CD14-positive monocyte (primary cell): Measurements from ENCODE around the gene ZYX. TPM values are rescaled to one million over a fixed set of nuclear protein-coding genes. Genes with fewer than 3 reads are reported as not detected.
"Not testable (repeated sequence)": the region's sequence is repeated elsewhere in the genome, so short reads cannot be mapped to it uniquely, and the experiment has no call there.

ENCODE experiments used
- DNase-seq, 3 donors: peaks; one replicate each; pipeline ENCODE4 v3.0.0-alpha.2; 2011 to 2022
- H2AFZ ChIP-seq: 2 replicates; pipeline ENCODE4 v1.6.0; 2012; ENCODE audit warnings: mild to moderate bottlenecking, low read depth, low read length, inconsistent platforms; ENCODE audit not compliant: insufficient read depth, poor library complexity, severe bottlenecking
- H3K27ac ChIP-seq, 2 donors: 1 replicate in 1 of 2; 2 replicates in 1 of 2; pipeline ENCODE4 v1.5.1; 2012 to 2013; ENCODE audit warnings: low read length in 2 of 2, control low read depth in 1 of 2, inconsistent platforms in 1 of 2, low read depth in 1 of 2, mild to moderate bottlenecking in 1 of 2
- H3K27me3 ChIP-seq, 2 donors: one replicate each; pipeline versions ENCODE4 v1.6.0 to v1.6.1; 2011 to 2013; ENCODE audit warnings: low read length in 2 of 2; ENCODE audit not compliant: control insufficient read depth in 2 of 2, insufficient read depth in 2 of 2
- H3K36me3 ChIP-seq, 2 donors: replicated peaks in 1 of 2; 1 replicate in 1 of 2; 2 replicates in 1 of 2; pipeline versions ENCODE4 v1.5.1 to v1.6.1; 2012 to 2013; ENCODE audit warnings: low read length in 2 of 2, control low read depth in 1 of 2, inconsistent platforms in 1 of 2, mild to moderate bottlenecking in 1 of 2; ENCODE audit not compliant: insufficient read depth in 2 of 2, control insufficient read depth in 1 of 2
- H3K4me1 ChIP-seq, 2 donors: 1 replicate in 1 of 2; 2 replicates in 1 of 2; pipeline versions ENCODE4 v1.5.1 to v1.6.1; 2012 to 2013; ENCODE audit warnings: low read length in 2 of 2, control low read depth in 1 of 2, inconsistent platforms in 1 of 2, mild to moderate bottlenecking in 1 of 2, moderate library complexity in 1 of 2; ENCODE audit not compliant: insufficient read depth in 2 of 2, control insufficient read depth in 1 of 2
- H3K4me2 ChIP-seq: replicated peaks from 2 replicates; pipeline ENCODE3; 2012; ENCODE audit warnings: low read length, moderate library complexity, mild to moderate bottlenecking; ENCODE audit not compliant: poor library complexity, severe bottlenecking; ENCODE audit errors: extremely low read depth
- H3K4me3 ChIP-seq, 3 experiments: fragments of 200-600 bp in 1 of 3; sonication (generic) in 1 of 3; replicated peaks in 1 of 3; 1 replicate in 2 of 3; 2 replicates in 1 of 3; pipeline ENCODE4 v1.5.1; 2011 to 2013; ENCODE audit warnings: low read length in 3 of 3, mild to moderate bottlenecking in 3 of 3, control low read depth in 2 of 3, low read depth in 2 of 3, inconsistent platforms in 1 of 3, moderate library complexity in 1 of 3
- H3K79me2 ChIP-seq: 2 replicates; pipeline ENCODE4 v1.6.0; 2012; ENCODE audit warnings: mild to moderate bottlenecking, control low read depth, inconsistent platforms, low read length, moderate library complexity; ENCODE audit not compliant: insufficient read depth
- H3K9ac ChIP-seq: 2 replicates; pipeline ENCODE4 v1.6.0; 2017; ENCODE audit warnings: low read length, mild to moderate bottlenecking; ENCODE audit not compliant: insufficient read depth, poor library complexity, severe bottlenecking
- H3K9me3 ChIP-seq, 2 donors: replicated peaks in 1 of 2; 1 replicate in 1 of 2; 2 replicates in 1 of 2; pipeline versions ENCODE4 v1.5.1 to v1.6.1; 2012 to 2013; ENCODE audit warnings: low read length in 2 of 2, control low read depth in 1 of 2; ENCODE audit not compliant: control insufficient read depth in 1 of 2, insufficient read depth in 1 of 2
- H4K20me1 ChIP-seq: 2 replicates; pipeline ENCODE4 v1.6.0; 2012; ENCODE audit warnings: mild to moderate bottlenecking, low read length, control low read depth, moderate library complexity; ENCODE audit not compliant: insufficient read depth
- H3K27ac Mint-ChIP-seq, 7 donors: one replicate each; pipeline ENCODE4 v1.8.0; 2020; ENCODE audit warnings: mild to moderate bottlenecking in 7 of 7, mixed read lengths in 7 of 7, moderate library complexity in 6 of 7, inconsistent platforms in 2 of 7
- H3K27me3 Mint-ChIP-seq, 3 donors: one replicate each; pipeline ENCODE4 v1.8.0; 2021 to 2022; ENCODE audit warnings: low read depth in 3 of 3, mild to moderate bottlenecking in 3 of 3, mixed read lengths in 3 of 3, moderate library complexity in 3 of 3, inconsistent platforms in 1 of 3
- H3K36me3 Mint-ChIP-seq, 2 donors: one replicate each; pipeline ENCODE4 v1.8.0; 2020; ENCODE audit warnings: mixed read lengths in 2 of 2, inconsistent platforms in 1 of 2, mild to moderate bottlenecking in 1 of 2
- H3K4me1 Mint-ChIP-seq: one replicate; pipeline ENCODE4 v1.8.0; 2020; ENCODE audit warnings: mild to moderate bottlenecking, mixed read lengths
- H3K4me3 Mint-ChIP-seq, 2 donors: one replicate each; pipeline ENCODE4 v1.8.0; 2020; ENCODE audit warnings: mild to moderate bottlenecking in 2 of 2, mixed read lengths in 2 of 2, moderate library complexity in 1 of 2
- H3K9me3 Mint-ChIP-seq, 7 donors: one replicate each; pipeline ENCODE4 v1.8.0; 2020 to 2022; ENCODE audit warnings: mixed read lengths in 7 of 7, mild to moderate bottlenecking in 6 of 7, moderate library complexity in 6 of 7, inconsistent platforms in 2 of 7
- CTCF ChIP-seq: fragments of 200-600 bp; IDR thresholded peaks from one replicate; pipeline ENCODE4 v1.8.0; 2022; ENCODE audit warnings: antibody characterized with exemption, mild to moderate bottlenecking
- WGBS: methylation state at CpG from one replicate; pipeline ENCODE4 v1.1.5; 2013; ENCODE audit warnings: missing lambda C conversion rate; ENCODE audit not compliant: insufficient coverage; 5-methylcytosine and 5-hydroxymethylcytosine counted together
- intact Hi-C, 2 donors: fragments of 100-400 bp; cut with micrococcal nuclease; formaldehyde crosslinking; loops; one replicate each; pipeline versions ENCODE4 v1.15.0 to v1.15.1; 2023
- polyA plus RNA-seq, 3 donors: library from polyadenylated mRNA; depleted of rRNA in 1 of 3; unstranded in 2 of 3; stranded (reverse) in 1 of 3; fragments of 300-500 nt in 2 of 3; fragments of >200 nt in 1 of 3; fragmentation: Illumina TruSeq in 2 of 3; gene quantifications; 1 replicate in 2 of 3; 2 replicates in 1 of 3; pipeline ENCODE4 v1.2.3, GENCODE V29; 2012 to 2021

The ZYX gene
- polyA plus RNA-seq, 3 donors, result 198 to 417 (median 331) TPM

DNA sequence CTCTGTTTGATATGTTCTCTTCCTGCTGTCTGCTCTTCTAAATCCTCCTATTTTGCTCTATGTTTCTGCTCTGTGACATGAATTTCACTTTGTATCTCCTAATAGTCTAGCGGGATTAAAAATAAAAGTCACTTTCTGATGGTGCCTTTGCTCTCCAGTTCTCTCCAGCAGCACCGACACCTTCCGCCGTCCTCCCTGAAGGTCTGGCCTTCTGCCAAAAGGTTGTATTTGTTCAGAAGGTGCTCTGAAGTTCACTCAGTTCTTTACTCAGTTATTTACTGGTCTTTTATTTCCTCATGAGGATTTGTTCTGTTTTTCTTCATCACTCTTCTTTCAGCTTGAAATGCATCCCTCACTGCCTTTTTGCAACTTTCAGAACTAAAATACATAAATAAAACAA lies 38.7 kb downstream of the ZYX start:
- no CpG with 5 or more reads among the region's 4 CpGs for WGBS
- H3K27ac Mint-ChIP-seq, result no peak overlapping the region

GRCh38 chr7:143420624-143421023 lies 39.5 kb downstream of the ZYX start:
- H3K4me2 ChIP-seq, H3K27me3 Mint-ChIP-seq, H3K4me3 Mint-ChIP-seq, H3K27me3 ChIP-seq, H2AFZ ChIP-seq, H3K4me3 ChIP-seq, H4K20me1 ChIP-seq, H3K9ac ChIP-seq, DNase-seq, H3K27ac ChIP-seq, H3K9me3 ChIP-seq, intact Hi-C loops, H3K27ac Mint-ChIP-seq: not testable (repeated sequence)
- Histone ChIP-seq H3K79me2 (peaks cover 30% of the 10 kb centered on the region), H3K36me3 (peaks cover 0 to 52% of the 10 kb centered on the region in 2 donors), H3K4me1 (peaks cover 0 to 20% of the 10 kb centered on the region in 2 donors)
- peaks cover 50 to 53% of the 10 kb centered on the region in 2 donors for H3K36me3 Mint-ChIP-seq
- peaks cover 20% of the 10 kb centered on the region for H3K4me1 Mint-ChIP-seq
- peaks cover 8 to 21% (median 14%) of the 10 kb centered on the region in 7 donors for H3K9me3 Mint-ChIP-seq
- 88% methylated on average over 1 of the region's 3 CpGs for WGBS

More for the DNA sequence above, 38.7 kb downstream of the ZYX start:
- Mint-ChIP-seq H3K9me3 (peaks cover 8 to 21% (median 14%) of the 10 kb centered on the region in 7 donors), H3K4me1 (peaks cover 27% of the 10 kb centered on the region), H3K27me3 (peaks cover 0 to 3% (median 0%) of the 10 kb centered on the region in 3 donors), H3K36me3 (peaks cover 50 to 53% of the 10 kb centered on the region in 2 donors), H3K4me3 (no peak overlapping the region)
- DNase-seq, result no peak
- Histone ChIP-seq H3K9me3 (peaks cover 0 to 3% of the 10 kb centered on the region in 2 donors), H3K27ac (no peak overlapping the region), H3K79me2 (peaks cover 37% of the 10 kb centered on the region), H4K20me1 (no peaks in the 10 kb centered on the region), H3K27me3 (no peaks in the 10 kb centered on the region), H3K36me3 (peaks cover 0 to 52% of the 10 kb centered on the region in 2 donors), H3K4me2 (no peak overlapping the region), H3K4me1 (peaks cover 0 to 27% of the 10 kb centered on the region in 2 donors), H3K4me3 (no peak overlapping the region), H2AFZ (no peak overlapping the region), H3K9ac (no peak overlapping the region)
- no peak for TF ChIP-seq CTCF
- intact Hi-C loops, result loop anchor here (5.0 to 10.0 kb wide), 4 partner anchors 38 to 175 kb away; partner anchors contain the start of genes ZYX (in 2 of the 2) and FAM131B (in 1 of the 2)
